Dermis microvascular lymphatic vessel endothelial cell (primary cell): Measurements from ENCODE around the gene CROCC2. TPM values are rescaled to one million over a fixed set of nuclear protein-coding genes. Genes with fewer than 3 reads are reported as not detected.

Experiments
- DNase-seq, 2 donors: peaks; one replicate each; pipeline versions ENCODE4 v3.0.0 to v3.0.0-alpha.2; 2010; ENCODE audit warnings: low read depth in 2 of 2
- total RNA-seq: library from RNA; depleted of rRNA; stranded (reverse); fragments of >200 nt; gene quantifications from 2 replicates; pipeline ENCODE4 v1.2.1, GENCODE V29; 2014

CROCC2 gene
- total RNA-seq, 1 donor from 2014 or later = not detected

DNA sequence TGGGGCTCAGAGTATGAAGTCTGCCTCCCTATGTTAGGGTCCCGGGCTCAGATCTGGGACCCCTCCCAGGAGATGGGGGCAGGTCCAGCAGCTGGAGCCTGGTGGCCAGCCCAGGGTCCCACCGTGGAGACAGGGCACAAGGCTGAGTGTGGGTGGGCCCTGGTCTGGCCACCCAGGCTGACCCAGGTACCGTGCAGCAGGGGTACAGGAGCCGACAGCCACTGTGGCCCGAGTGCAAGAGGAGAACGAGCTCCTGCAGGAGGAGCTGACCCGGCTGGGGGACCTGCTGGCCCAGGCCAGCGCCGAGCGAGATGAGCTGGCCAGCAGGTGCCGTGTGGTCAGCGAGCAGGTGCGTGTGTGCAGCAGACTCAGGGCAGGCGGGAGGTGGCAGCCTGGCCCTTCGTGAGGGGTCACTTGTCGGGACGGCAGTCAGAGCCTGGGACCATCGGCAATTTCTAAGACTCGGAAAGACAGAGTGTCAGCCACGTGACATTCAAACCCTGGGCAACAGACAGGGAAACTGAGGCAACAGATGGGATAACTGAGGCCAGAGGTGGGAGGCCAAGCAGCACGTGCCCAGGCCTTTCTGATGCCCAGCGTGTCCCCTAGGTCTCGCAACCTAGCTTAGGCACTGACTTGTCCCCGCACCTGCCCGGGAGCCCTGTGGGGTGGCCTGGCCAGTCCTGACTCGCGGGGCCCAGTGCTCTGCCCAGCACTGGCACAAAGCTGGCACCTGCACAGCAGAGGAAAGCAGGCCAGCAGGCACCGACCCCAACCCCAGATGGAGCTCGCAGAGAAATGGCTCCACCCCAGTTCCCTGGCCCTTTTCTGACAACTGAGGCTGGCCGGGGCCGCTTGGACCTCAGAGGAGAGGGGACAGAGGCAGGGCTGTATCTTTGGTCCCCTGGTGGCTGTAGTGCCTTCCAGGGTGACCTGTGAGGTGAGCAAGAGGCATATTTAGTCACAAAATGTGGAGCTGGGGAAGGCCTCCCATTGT is 13.9 kb downstream of the CROCC2 start:
- no peak for DNase-seq

DNA sequence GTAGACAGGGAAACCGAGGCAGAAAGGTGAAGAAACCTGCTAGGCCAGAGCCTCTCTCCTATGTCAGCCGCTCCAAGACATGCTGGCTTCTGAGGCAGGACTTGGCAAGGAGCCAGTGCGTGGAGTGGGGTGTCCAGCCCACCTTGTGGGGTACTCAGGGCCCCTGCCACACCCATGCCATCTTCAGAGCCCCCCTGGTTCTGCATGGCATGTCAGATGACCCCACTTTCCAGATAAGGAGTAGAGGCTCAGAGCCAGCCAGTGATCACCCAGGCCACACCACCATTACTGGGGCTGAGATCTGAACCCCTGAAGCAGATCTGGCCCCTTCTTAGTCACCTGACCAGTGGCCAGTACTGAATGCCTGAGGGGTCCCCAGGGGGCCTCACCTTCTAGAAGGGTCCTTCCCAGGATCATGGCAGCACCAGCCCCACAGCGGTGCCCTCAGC is 14.7 kb downstream of the CROCC2 start:
- DNase-seq = no peak

DNA sequence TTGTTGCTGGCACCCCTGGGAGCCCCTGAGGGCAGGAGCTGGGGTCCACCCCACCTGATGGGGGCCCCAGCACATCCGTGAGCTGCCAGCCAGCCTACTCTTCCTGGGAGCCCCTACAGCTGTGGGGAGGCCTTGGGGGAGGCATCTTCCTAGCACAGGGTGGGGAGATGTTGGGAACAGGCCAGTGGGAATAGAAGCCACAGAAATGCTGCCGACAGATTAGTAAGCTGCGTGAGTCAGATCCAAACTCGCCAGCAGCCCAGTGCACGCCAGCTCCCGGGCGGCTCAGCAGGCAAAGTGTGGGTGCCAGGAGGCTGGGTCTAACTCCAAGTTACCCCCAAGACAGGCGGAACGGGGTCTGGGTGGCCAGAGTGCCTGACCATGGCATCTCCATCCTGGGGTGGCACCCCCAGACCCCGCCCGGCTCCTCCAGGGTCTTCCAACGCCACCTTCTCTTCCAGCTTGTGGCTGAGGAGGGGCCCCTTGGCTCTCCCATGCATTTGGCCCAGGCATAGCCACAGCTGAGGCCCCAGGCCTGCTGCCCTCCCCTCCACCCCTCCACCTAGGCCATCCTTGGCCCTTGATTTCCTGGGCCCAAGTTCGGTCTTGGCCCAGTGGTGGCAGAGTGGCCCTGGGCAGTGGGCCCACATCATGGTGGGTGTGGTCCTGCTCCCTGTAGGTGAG is 15.3 kb downstream of the CROCC2 start:
- no peak for DNase-seq

DNA sequence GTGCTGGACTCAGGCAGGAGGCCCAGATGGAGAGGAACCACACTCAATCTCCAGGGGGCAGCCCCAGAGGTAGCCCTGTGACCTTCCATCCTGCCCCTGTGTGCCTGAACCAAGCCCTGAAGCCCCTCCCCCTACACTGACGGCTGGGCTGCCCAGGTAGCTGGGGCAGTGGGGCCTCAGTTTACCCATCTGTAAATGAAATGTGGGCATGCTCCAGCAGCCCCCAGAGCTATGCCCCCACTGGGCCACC is 15.8 kb downstream of the CROCC2 start:
- DNase-seq = no peak

DNA sequence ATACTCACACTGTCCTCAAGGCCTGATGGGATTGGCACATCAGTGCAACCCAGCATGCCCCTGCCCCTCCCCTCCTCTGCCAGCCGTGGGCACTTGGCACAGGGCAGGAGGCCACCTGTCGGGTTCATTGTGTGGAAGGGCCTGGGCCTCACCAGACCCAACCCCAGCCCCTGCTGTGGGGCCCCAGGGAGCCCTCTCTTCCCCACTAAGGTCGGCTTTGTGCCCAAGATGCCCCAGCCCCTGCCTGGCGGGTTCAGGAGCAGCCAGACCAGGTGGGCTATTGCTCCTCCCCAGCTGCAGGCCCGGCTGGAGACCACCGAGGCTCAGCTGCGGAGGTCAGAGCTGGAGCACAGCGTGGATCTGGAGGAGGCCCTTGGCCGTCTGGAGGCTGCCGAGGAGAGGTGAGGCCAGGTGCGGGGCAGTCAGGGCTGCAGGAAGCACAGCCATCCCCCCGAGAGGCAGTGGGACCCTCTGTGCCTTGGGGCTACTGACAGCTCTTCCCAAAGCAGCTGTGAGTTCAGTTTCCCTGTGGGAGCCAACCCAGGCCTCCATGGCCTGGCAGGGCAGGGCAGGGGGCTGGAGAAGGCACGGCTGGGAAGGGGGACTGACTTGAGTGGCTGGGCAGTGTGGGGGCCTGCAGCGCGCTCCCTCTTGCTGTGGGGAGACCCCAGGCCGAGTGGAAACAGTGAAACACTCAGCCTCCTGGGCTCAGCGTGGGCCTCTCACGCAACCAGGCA is 16.3 kb downstream of the CROCC2 start:
- DNase-seq = no peak

DNA sequence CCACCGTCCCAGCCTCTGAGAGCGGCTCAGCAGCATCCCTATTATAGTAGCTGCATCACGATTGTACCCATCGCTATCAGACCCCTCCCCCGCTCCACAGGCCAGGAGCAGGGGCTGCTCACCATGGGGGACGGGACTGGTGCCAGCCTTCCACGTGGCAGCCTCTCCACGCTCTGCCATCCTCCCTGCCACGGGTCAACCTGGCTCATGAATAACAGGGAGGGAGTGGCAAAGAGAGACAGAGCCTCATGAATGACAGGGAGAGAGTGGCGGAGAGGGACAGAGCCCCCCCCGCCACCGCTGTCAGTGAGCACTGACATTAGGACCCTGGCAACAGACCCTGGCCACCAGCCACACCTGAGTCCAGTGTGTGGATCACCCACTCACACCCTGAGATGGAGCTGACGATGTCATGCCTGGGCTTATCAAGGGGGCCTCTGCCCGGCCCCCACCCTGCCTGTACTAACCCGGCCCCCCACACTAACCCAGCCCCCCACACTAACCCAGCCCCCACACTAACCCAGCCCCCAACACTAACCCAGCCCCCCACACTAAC is 16.9 kb downstream of the CROCC2 start:
- no peak for DNase-seq

DNA sequence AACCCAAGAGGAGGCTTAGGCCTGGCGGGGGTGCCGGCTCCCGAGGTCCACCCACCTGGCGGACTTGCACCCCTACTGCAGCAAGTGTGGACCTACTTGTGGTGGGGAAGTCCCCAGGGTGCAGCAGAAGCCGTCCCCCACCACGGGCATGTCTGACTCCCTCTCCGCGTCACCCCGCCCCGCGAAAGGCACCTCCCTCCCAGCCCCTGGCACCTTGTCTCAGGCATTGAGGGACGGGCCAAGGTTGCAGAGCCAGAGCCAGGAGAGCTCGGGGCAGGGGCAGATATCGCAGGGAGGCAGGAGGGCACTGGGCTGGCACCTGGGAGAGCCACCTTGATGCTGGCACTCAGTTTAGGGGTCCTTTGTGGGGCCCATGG is 19.0 kb downstream of the CROCC2 start:
- no peak for DNase-seq

DNA sequence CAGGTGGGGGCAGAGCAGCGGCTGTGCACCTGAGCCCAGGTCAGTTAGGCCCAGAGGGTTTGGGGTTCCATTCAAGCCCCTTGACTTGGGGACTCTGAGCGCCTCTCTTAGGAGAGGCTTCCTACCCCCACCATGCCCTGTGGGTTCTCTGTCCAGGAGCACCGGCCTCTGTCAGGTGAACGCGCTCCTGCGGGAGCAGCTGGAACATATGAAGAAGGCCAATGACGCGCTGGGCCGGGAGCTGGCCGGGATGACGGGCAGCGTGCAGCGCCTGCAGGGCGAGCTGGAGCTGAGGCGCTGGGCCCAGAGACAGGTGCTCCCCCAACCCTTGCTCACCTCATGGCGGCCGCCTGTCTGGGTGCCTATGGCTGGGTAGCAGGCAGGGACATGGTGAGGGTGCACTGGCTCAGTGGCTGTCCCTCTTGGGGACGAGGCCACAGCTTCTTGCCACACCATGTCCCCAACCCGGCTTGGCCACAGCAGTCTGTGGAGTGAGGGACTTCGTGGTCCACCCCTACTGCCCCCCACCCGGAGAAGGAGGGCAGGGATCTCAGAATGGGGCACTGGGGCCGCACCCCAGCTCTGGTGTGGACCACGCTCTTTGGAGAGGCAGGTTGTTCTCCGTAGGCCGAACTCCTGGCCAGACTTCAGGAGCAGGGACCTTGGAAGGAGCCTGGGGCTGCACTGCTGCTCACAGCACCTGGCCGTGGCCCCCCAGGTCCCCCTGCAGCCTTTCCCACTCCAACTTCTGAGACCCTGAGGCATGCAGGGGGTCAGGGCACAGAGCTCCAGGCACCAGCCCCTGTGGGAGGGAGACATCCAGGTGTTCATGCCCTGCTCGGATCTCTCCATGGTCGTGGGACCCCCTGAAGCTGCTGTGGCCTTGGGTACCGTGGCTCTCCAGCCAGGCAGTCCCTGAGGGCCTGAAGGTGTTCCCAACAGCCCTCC is 19.7 kb downstream of the CROCC2 start:
- DNase-seq = no peak

DNA sequence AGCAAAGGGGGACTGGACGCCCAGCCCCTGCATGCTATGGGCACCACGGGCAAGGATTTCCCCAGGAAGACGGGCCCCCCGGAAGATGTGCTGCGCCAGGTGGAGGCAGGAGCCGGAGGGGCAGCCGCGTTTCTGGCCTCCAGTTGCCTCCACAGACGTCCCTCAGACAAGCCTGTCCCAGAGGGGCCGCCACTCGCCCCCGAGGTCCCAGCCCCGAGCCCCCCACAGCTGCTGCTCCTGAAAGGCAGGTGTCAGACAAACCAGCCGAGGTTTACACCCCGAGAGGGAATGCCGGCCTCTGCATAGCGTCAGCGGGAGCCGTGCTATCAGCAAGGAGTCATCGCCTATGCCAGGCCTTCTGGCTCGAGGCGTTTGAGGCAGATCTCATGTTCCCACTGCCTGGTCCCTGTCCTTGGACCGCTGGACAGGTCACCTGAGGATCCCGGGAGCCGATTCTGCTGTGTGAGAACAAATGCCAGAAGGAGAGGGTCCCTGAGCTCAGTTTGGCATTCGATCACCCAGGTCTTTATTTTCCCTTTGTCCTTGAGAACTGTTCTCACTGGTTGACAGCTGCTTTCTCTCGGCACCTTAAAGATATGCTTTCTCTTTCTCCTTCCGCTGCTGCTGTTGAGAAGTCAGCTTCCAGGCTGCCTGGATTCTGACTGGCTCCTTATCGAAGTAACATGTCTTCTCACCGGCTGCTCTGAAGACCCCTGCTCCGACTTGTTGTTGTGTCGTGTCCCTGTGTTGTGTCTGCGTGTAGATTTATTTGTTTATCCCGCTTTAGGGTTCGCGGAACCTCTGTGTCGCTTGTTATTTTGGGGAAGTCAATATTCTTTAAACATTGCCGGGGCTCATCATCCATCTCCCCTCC is 20.6 kb downstream of the CROCC2 start:
- DNase-seq = no peak

DNA sequence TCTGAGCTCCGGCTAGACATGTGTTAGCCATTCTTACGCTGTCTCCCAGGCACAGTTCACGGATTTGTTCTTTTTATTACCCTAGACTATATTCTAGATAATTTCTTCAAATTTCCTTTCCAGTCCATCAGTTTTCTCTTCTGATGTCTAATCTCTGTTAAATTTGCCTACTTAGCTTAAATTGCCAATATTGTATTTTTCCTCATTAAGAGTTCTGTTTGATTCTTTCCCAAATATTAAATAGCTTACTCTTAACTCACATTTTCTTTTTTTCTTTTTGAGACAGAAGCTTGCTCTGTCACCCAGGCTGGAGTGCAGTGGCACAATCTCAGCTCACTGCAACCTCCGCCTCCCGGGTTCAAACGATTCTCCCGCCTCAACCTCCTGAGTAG is 21.2 kb downstream of the CROCC2 start:
- DNase-seq = no peak

DNA sequence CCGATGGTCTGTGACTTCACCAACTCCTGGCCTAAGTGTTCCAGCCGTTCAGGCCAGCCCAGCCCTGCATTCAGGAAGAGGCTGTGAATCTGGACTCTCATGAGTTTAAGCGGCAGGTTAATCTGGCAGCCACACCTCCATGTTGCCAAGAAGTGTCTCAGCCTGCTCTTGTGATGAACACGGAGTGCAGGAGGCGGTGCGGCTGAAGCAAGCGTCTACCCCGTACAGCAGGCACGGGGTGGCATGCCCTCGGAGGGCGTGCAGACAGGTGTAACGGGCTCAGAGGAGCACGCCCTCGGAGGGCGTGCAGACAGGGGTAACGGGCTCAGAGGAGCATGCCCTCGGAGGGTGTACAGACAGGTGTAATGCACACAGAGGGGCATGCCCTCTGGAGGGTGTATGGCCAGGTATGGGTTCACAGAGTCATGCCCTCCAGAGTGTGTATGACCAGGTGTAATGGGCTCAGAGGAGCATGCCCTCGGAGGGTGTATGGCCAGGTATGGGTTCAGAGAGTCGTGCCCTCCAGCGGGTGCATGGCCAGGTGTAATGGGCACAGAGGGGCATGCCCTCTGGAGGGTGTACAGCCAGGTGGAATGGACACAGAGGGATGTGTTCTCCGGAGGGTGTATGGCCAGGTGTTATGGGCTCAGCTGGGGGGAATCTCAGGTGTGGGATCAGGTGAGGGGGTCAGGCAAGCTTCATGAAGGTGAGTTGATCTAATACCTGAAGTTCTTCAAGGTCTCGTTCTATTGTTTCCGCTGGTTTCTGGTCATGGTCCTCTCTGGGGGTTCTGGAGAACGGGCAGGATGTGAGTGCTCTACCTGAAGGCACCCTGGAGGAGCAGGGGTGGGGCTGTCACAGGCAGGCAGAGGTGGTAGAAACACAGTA is 22.6 kb downstream of the CROCC2 start:
- DNase-seq = no peak

DNA sequence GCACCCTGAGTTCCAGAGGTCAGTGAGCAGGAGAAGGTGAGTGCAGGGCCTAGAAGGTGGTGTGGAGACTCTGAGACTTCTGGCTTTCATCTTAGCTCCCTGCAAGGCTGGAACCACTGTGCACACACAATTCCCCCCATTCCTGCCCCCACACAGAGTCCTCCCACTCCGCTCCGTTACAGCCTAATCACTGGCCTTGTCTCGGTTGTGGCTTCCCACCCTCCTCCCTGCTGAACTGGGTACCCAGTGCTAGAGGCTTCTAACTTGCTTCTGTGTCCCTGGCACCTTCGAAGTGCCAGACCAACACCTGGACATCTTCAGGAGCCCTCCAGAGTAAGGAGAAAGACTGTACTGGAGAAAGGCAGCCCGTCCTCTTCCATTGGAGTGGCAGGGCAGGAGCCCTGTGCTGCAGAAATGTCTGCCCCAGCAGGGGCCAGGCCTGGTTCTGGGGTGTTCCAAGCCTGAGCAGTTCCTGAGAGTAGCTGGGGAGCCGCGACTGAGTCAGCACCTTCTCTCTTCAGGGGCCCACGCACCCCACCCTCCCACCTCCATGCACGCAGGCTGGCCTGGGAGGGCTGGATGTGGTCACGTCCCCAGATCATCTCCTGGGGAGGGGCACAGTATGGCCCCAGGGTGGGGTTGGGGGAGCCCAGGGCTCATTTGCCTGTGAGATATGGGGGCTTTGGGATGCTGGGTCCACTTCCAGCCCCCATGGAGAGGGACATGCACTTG is 23.4 kb downstream of the CROCC2 start:
- no peak for DNase-seq

DNA sequence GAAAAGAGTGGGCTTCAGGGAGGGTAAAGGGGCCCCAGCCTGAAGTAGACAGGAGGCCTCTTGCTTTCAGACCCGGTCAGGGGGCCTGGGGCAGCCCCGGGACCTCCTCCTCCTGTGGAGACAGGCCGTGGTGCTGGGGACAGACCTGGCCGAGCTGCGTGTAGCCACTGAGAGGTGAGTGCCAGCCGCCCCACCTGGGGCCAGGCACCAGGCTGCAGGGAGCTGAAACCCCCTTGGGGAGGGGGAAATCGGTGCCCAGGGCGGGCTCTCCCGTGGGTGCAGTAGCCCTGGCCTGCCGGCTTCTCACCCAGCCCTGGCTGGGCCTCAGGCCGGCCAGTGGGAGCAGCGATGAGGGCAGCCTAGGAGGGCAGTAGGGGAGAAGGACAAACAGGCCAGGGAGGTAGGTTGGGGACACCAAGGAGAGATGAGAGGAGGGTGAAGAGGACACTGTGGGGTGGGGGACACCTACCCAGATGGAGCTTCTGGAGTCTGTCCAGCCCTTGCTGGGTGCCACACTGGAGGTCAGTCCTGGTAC is 24.0 kb downstream of the CROCC2 start:
- DNase-seq = no peak

DNA sequence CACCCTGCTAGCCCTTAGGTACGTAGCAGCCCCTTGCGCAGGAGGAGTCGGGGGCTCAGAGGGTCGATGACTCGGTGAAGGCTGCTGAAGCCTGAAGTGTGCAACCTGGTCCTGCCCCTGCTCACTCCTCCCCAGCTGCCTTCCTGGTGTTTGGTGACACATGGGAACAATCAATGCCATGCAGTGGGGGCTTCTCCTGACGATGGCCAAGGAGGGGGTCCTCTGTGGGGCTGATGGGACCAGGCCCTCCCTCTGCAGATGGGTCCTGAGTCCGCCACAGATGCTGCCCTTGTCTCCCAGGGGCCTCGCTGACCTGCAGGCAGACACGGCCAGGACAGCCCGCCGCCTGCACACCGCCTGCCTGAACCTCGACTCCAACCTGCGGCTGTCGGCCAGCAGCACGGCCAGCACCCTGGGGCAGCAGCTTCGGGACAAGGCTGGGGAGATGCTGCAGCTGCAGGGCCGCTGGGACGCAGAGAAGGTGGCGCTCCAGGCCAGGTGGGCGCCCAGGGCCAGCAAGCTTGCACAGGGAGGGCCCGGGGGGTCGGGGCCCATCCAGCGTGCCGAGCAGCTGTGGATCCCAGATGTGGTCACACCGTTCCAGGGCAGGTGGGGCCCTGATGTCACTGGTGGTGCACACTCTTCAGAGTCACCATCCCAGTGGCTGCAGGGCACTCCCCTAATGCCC is 24.6 kb downstream of the CROCC2 start:
- no peak for DNase-seq

DNA sequence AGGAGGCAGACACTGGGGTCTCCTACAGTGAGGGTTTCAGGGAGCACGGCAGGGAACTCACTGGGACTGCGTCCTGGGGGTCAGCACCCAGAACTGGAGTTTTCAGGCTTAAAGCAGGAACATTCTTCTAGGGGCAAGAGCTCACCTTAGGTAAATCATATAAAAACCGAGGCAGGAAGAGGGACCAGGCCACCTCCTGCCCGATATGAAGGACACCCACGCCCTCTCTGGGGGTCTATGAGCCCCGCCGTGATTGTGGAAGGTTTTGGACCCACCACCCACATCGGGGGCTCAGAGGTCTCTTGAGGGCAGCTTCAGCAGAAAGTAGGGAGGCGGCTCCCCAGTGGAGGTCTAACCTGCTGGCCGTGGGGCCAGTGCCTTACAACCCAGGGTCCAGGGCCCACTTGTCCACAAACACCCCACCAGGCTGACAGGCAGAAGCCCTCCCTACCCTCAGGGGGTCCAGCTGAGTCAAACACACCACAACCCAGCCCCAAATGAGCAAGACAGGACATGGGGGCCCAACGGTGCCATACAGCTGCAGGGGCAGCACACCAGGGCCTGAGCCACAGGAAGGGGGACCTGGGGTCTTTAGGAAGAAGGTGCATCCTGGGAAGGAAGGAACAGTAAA is 25.3 kb downstream of the CROCC2 start:
- no peak for DNase-seq

DNA sequence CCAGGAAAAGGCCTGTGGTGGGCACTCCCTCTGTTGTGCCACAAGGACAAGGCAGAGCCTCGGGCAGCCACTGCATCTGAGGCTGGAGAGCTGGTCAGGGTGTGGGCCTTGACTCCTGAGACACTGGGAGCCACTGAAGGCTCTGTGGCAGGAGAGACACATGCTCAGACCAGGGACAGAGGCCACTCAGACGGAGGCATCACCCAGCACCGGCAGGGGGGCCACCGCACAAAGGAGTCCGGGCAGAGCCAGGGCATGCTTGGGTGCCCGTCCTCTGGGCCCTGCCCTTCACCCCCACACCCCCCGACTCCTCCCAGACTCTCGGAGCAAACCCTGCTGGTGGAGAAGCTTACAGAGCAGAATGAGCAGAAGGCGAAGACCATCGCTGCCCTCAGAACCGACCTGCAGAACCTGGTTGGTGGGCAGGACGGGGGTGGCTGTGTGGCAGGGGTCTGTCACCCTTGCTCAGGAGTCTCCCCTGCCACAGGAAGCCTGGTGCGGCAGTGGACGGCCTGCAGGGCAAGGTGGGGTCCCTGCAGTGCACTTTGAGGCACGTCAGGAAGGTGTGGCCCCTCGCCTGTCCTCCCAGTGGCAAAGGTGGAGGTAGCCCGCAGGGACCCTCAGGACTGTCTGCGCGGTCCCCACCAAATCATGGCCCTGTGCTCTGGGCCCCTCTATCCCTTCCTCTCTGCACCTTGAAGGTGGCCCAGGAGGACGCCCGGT is 26.0 kb downstream of the CROCC2 start:
- DNase-seq = no peak
